Mesothelial cell of epicardium (in vitro differentiated cells): ENCODE data around the gene MUC5AC. TPM values are rescaled to one million over a fixed set of nuclear protein-coding genes. Genes with fewer than 3 reads are reported as not detected.
A peak's percentile ranks its signal among the peaks of the same experiment; 100 is the strongest.
"Not testable (repeated sequence)": the region's sequence is repeated elsewhere in the genome, so short reads cannot be mapped to it uniquely, and the experiment has no call there.

ENCODE experiments used
- DNase-seq, 2 experiments: peaks; one replicate each; pipeline ENCODE4 v3.0.0; 2021; ENCODE audit warnings: low spot score in 2 of 2; ENCODE audit not compliant: unreplicated experiment in 2 of 2
- H3K27ac Mint-ChIP-seq: 2 replicates; pipeline ENCODE4 v1.8.0; 2021; ENCODE audit warnings: mixed read lengths
- H3K27me3 Mint-ChIP-seq: 2 replicates; pipeline ENCODE4 v1.8.0; 2021; ENCODE audit warnings: low read depth, mixed read lengths
- H3K36me3 Mint-ChIP-seq: 2 replicates; pipeline ENCODE4 v1.8.0; 2021; ENCODE audit warnings: mixed read lengths
- H3K4me1 Mint-ChIP-seq: 2 replicates; pipeline ENCODE4 v1.8.0; 2021; ENCODE audit warnings: mixed read lengths
- H3K4me3 Mint-ChIP-seq: 2 replicates; pipeline ENCODE4 v1.8.0; 2021; ENCODE audit warnings: mild to moderate bottlenecking, moderate library complexity, mixed read lengths
- H3K9me3 Mint-ChIP-seq: 2 replicates; pipeline ENCODE4 v1.8.0; 2021; ENCODE audit warnings: mixed read lengths
- CTCF ChIP-seq: fragments of 200-600 bp; sonication (generic); IDR thresholded peaks from one replicate; pipeline ENCODE4 v1.5.0; 2021; ENCODE audit warnings: antibody characterized with exemption; ENCODE audit not compliant: unreplicated experiment
- total RNA-seq: library from RNA; stranded (reverse); gene quantifications from 3 replicates; pipeline ENCODE4 v1.2.1, GENCODE V29; 2021

MUC5AC gene
- total RNA-seq, 1 donor from 2014 or later: not detected

- DNase-seq: peak in 1 of 2 experiments; percentile 34
- H3K36me3 Mint-ChIP-seq: no peaks in the 10 kb centered on the region
- no peak overlapping the region for H3K4me3 Mint-ChIP-seq
- no peak overlapping the region for H3K27ac Mint-ChIP-seq
- no peaks in the 10 kb centered on the region for H3K27me3 Mint-ChIP-seq
- H3K9me3 Mint-ChIP-seq: no peaks in the 10 kb centered on the region
- H3K4me1 Mint-ChIP-seq: no peaks in the 10 kb centered on the region
- no peak for TF ChIP-seq CTCF
Measured at GRCh38 chr11:1153105-1153950, 4.4 kb upstream of the MUC5AC start.

GRCh38 chr11:1153951-1154493 is 3.7 kb upstream of the MUC5AC start:
- DNase-seq: peak in 1 of 2 experiments; percentile 38
- Mint-ChIP-seq H3K4me1 (no peaks in the 10 kb centered on the region), H3K36me3 (no peaks in the 10 kb centered on the region), H3K9me3 (no peaks in the 10 kb centered on the region), H3K27me3 (no peaks in the 10 kb centered on the region), H3K27ac (no peak overlapping the region), H3K4me3 (no peak overlapping the region)
- no peak for TF ChIP-seq CTCF

GRCh38 chr11:1154656-1155055 is 3.1 kb upstream of the MUC5AC start:
- H3K27ac Mint-ChIP-seq, H3K9me3 Mint-ChIP-seq, H3K27me3 Mint-ChIP-seq, H3K4me1 Mint-ChIP-seq, H3K36me3 Mint-ChIP-seq, H3K4me3 Mint-ChIP-seq, DNase-seq: not testable (repeated sequence)

GRCh38 chr11:1155274-1155693 is 2.5 kb upstream of the MUC5AC start:
- H3K9me3 Mint-ChIP-seq: no peaks in the 10 kb centered on the region

GRCh38 chr11:1156506-1157340 is 1.0 kb upstream of the MUC5AC start:
- no peak overlapping the region for H3K4me3 Mint-ChIP-seq
- no peaks in the 10 kb centered on the region for H3K27me3 Mint-ChIP-seq
- H3K27ac Mint-ChIP-seq: no peak overlapping the region
- no peaks in the 10 kb centered on the region for H3K4me1 Mint-ChIP-seq
- H3K36me3 Mint-ChIP-seq: no peaks in the 10 kb centered on the region
- TF ChIP-seq CTCF: no peak
- DNase-seq: peak in 1 of 2 experiments; percentile 35
- no peaks in the 10 kb centered on the region for H3K9me3 Mint-ChIP-seq

More at GRCh38 chr11:1155274-1155693, 2.5 kb upstream of the MUC5AC start:
- no peak overlapping the region for H3K4me3 Mint-ChIP-seq
- DNase-seq: no peak
- H3K27ac Mint-ChIP-seq: no peak overlapping the region
- no peaks in the 10 kb centered on the region for H3K27me3 Mint-ChIP-seq
- H3K4me1 Mint-ChIP-seq: no peaks in the 10 kb centered on the region
- no peaks in the 10 kb centered on the region for H3K36me3 Mint-ChIP-seq
- TF ChIP-seq CTCF: no peak

GRCh38 chr11:1157341-1157644 is 460 bp upstream of the MUC5AC start:
- H3K27me3 Mint-ChIP-seq: no peaks in the 10 kb centered on the region
- no peaks in the 10 kb centered on the region for H3K4me1 Mint-ChIP-seq
- no peak for TF ChIP-seq CTCF
- no peak for DNase-seq
- H3K27ac Mint-ChIP-seq: no peak overlapping the region
- H3K4me3 Mint-ChIP-seq: no peak overlapping the region
- H3K9me3 Mint-ChIP-seq: no peaks in the 10 kb centered on the region
- H3K36me3 Mint-ChIP-seq: no peaks in the 10 kb centered on the region
